Trophoblast cell (in vitro differentiated cells and primary cell): Measurements from ENCODE around the gene GSX2.

ENCODE experiments used
- DNase-seq, 2 donors: peaks; one replicate each; pipeline ENCODE4 v3.0.0-alpha.2; 2016
- H2AFZ ChIP-seq: 2 replicates; pipeline ENCODE4 v1.6.1; 2013; ENCODE audit warnings: low read length, moderate library complexity, mild to moderate bottlenecking; ENCODE audit not compliant: insufficient read depth, poor library complexity
- H2AK5ac ChIP-seq: 2 replicates; pipeline ENCODE4 v1.6.1; 2013; ENCODE audit warnings: mild to moderate bottlenecking, low read length
- H2BK120ac ChIP-seq: 2 replicates; pipeline ENCODE4 v1.6.1; 2013; ENCODE audit warnings: low read length, mild to moderate bottlenecking, moderate library complexity; ENCODE audit not compliant: insufficient read depth, poor library complexity
- H2BK12ac ChIP-seq: 2 replicates; pipeline ENCODE4 v1.6.1; 2013; ENCODE audit warnings: mild to moderate bottlenecking, low read length, moderate library complexity
- H2BK5ac ChIP-seq: 2 replicates; pipeline ENCODE4 v1.6.1; 2013; ENCODE audit warnings: low read length, low read depth, moderate library complexity, mild to moderate bottlenecking; ENCODE audit not compliant: poor library complexity
- H3K14ac ChIP-seq: 2 replicates; pipeline ENCODE4 v1.6.1; 2013; ENCODE audit warnings: mild to moderate bottlenecking, low read length
- H3K18ac ChIP-seq: 2 replicates; pipeline ENCODE4 v1.6.1; 2013; ENCODE audit warnings: mild to moderate bottlenecking, low read length
- H3K23ac ChIP-seq: 2 replicates; pipeline ENCODE4 v1.6.1; 2013; ENCODE audit warnings: low read length
- H3K27ac ChIP-seq: 2 replicates; pipeline ENCODE4 v1.5.1; 2013; ENCODE audit warnings: low read depth, mild to moderate bottlenecking, inconsistent platforms, low read length, moderate library complexity
- H3K27me3 ChIP-seq: 2 replicates; pipeline ENCODE4 v1.6.1; 2013; ENCODE audit warnings: inconsistent platforms, mild to moderate bottlenecking, low read length, moderate library complexity; ENCODE audit not compliant: insufficient read depth
- H3K36me3 ChIP-seq, 2 experiments: 1 replicate in 1 of 2; 2 replicates in 1 of 2; pipeline ENCODE4 v1.6.1; 2013; ENCODE audit warnings: low read length in 2 of 2, mild to moderate bottlenecking in 2 of 2, moderate library complexity in 1 of 2; ENCODE audit not compliant: insufficient read depth in 2 of 2, control insufficient read depth in 1 of 2
- H3K4ac ChIP-seq: 2 replicates; pipeline ENCODE4 v1.6.1; 2013; ENCODE audit warnings: low read depth, mild to moderate bottlenecking, low read length, moderate library complexity
- H3K4me1 ChIP-seq, 2 experiments: 1 replicate in 1 of 2; 2 replicates in 1 of 2; pipeline ENCODE4 v1.6.1; 2013; ENCODE audit warnings: low read length in 2 of 2, mild to moderate bottlenecking in 2 of 2, moderate library complexity in 1 of 2; ENCODE audit not compliant: insufficient read depth in 2 of 2, control insufficient read depth in 1 of 2
- H3K4me2 ChIP-seq: 2 replicates; pipeline ENCODE4 v1.6.1; 2013; ENCODE audit warnings: inconsistent platforms, mild to moderate bottlenecking, low read length, moderate library complexity
- H3K4me3 ChIP-seq: 2 replicates; pipeline ENCODE4 v1.5.1; 2013; ENCODE audit warnings: mild to moderate bottlenecking, low read depth, low read length, inconsistent platforms
- H3K79me1 ChIP-seq: one replicate; pipeline ENCODE4 v1.6.1; 2013; ENCODE audit warnings: low read length
- H3K79me2 ChIP-seq: 2 replicates; pipeline ENCODE4 v1.6.1; 2013; ENCODE audit warnings: low read length, mild to moderate bottlenecking; ENCODE audit not compliant: control insufficient read depth, insufficient read depth, poor library complexity
- H3K9ac ChIP-seq: 2 replicates; pipeline ENCODE4 v1.6.1; 2013; ENCODE audit warnings: mild to moderate bottlenecking, low read length
- H3K9me3 ChIP-seq: 2 replicates; pipeline ENCODE4 v1.6.1; 2013; ENCODE audit warnings: low read depth, mild to moderate bottlenecking, control low read depth, inconsistent platforms, low read length; ENCODE audit not compliant: insufficient read depth
- H4K12ac ChIP-seq: 2 replicates; pipeline ENCODE4 v1.6.1; 2013; ENCODE audit warnings: low read depth, mild to moderate bottlenecking, low read length, moderate library complexity
- H4K8ac ChIP-seq: 2 replicates; pipeline ENCODE4 v1.6.1; 2013; ENCODE audit warnings: low read depth, mild to moderate bottlenecking, low read length, moderate library complexity
- H4K91ac ChIP-seq: one replicate; pipeline ENCODE4 v1.6.1; 2013; ENCODE audit warnings: low read depth, mild to moderate bottlenecking, low read length, moderate library complexity
- WGBS: extraction: QIAGEN DNeasy Blood & Tissue Kit; methylation state at CpG from one replicate; pipeline ENCODE4 v1.1.7; 2013; ENCODE audit warnings: missing lambda C conversion rate; ENCODE audit not compliant: insufficient read length, insufficient coverage; ENCODE audit errors: extremely low coverage; 5-methylcytosine and 5-hydroxymethylcytosine counted together

GSX2 gene

DNA sequence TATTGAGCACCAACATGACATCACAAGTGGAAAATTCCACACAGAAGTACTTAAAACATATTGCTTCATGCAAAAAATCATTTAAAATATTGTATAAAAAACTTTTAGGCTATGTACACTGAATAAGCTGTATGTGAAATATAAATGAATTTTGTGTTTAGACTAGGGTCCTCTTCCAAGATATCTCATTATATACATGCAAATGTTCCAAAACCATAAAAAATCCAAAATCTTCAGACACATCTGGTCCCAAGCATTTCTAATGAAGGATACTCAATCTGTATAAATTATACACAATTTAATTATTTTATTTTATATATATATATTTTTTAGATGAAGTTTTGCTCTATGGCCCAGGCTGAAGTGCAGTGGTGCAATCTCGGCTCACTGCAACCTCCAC lies 10.1 kb upstream of the GSX2 start:
- no peak overlapping the region for H4K12ac ChIP-seq
- no peak overlapping the region for H4K91ac ChIP-seq
- H3K4me2 ChIP-seq, result no peak overlapping the region
- H3K4ac ChIP-seq, result no peak overlapping the region
- H3K79me2 ChIP-seq, result no peaks in the 10 kb centered on the region
- no peaks in the 10 kb centered on the region for H3K36me3 ChIP-seq
- peaks cover 7% of the 10 kb centered on the region for H3K79me1 ChIP-seq
- no peak overlapping the region for H2AFZ ChIP-seq
- no peak overlapping the region for H2BK12ac ChIP-seq
- H3K23ac ChIP-seq, result no peak overlapping the region
- H4K8ac ChIP-seq, result no peak overlapping the region
- DNase-seq, result no peak
- WGBS, result no CpG with 5 or more reads among the region's 1 CpG
- H2BK5ac ChIP-seq, result no peak overlapping the region
- peaks cover 6 to 8% of the 10 kb centered on the region in 2 experiments for H3K4me1 ChIP-seq
- no peak overlapping the region for H2AK5ac ChIP-seq
- no peaks in the 10 kb centered on the region for H3K9me3 ChIP-seq
- H3K27ac ChIP-seq, result no peak overlapping the region
- no peak overlapping the region for H3K4me3 ChIP-seq
- H3K14ac ChIP-seq, result no peak overlapping the region
- H3K9ac ChIP-seq, result no peak overlapping the region
- H3K18ac ChIP-seq, result no peak overlapping the region
- H2BK120ac ChIP-seq, result no peak overlapping the region
- H3K27me3 ChIP-seq, result peaks cover 24% of the 10 kb centered on the region

DNA sequence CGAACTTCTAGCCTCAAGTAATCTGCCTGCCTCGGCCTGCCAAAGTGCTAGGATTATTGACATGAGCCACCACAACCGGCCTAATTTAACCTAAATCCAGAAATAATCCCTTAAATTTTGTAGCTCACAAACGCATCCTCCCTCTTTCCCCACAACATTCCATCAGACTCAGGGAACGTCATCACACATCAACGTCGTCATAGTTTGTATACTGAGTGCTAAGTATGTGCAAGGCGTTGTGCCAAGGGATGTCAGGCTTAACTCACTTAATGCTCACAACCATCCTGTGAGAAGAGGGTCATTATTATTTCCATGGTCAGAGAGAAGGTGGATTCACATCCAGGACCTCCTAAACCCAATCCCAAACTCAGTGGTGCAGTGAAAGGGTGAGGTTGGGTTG lies 9.6 kb upstream of the GSX2 start:
- H3K9ac ChIP-seq, result no peak overlapping the region

GRCh38 chr4:54090804-54091623 lies 8.9 kb upstream of the GSX2 start:
- H2BK120ac ChIP-seq, result no peak overlapping the region
- no peaks in the 10 kb centered on the region for H3K9me3 ChIP-seq
- H3K36me3 ChIP-seq, result no peaks in the 10 kb centered on the region
- H2AK5ac ChIP-seq, result no peak overlapping the region
- peaks cover 6 to 10% of the 10 kb centered on the region in 2 experiments for H3K4me1 ChIP-seq
- peaks cover 32% of the 10 kb centered on the region for H3K27me3 ChIP-seq
- H3K4me3 ChIP-seq, result peak overlapping the region; percentile 32
- H3K79me1 ChIP-seq, result peaks cover 7% of the 10 kb centered on the region
- no peak overlapping the region for H3K18ac ChIP-seq
- peak in 1 of 2 donors; percentile 23 for DNase-seq
- no CpG with 5 or more reads among the region's 27 CpGs for WGBS
- no peak overlapping the region for H3K27ac ChIP-seq
- no peak overlapping the region for H3K14ac ChIP-seq
- no peak overlapping the region for H3K23ac ChIP-seq
- H4K91ac ChIP-seq, result no peak overlapping the region
- no peak overlapping the region for H2BK12ac ChIP-seq
- H3K4ac ChIP-seq, result no peak overlapping the region
- H3K79me2 ChIP-seq, result no peaks in the 10 kb centered on the region
- no peak overlapping the region for H3K9ac ChIP-seq
- no peak overlapping the region for H4K12ac ChIP-seq
- H2BK5ac ChIP-seq, result no peak overlapping the region
- peak overlapping the region; percentile 73 for H3K4me2 ChIP-seq
- H4K8ac ChIP-seq, result no peak overlapping the region
- H2AFZ ChIP-seq, result peak overlapping the region; percentile 15

More for the DNA sequence above, 9.6 kb upstream of the GSX2 start:
- 100% methylated on average over 1 of the region's 8 CpGs for WGBS
- no peak overlapping the region for H2AK5ac ChIP-seq
- H3K79me1 ChIP-seq, result peaks cover 7% of the 10 kb centered on the region
- H3K9me3 ChIP-seq, result no peaks in the 10 kb centered on the region
- DNase-seq, result no peak
- H3K36me3 ChIP-seq, result no peaks in the 10 kb centered on the region
- H2BK5ac ChIP-seq, result no peak overlapping the region
- no peak overlapping the region for H3K4ac ChIP-seq
- H3K27me3 ChIP-seq, result peaks cover 29% of the 10 kb centered on the region
- no peaks in the 10 kb centered on the region for H3K79me2 ChIP-seq
- no peak overlapping the region for H2BK12ac ChIP-seq
- H4K8ac ChIP-seq, result no peak overlapping the region
- H3K23ac ChIP-seq, result no peak overlapping the region
- no peak overlapping the region for H3K4me2 ChIP-seq
- H3K27ac ChIP-seq, result no peak overlapping the region
- no peak overlapping the region for H3K14ac ChIP-seq
- H3K4me1 ChIP-seq, result peaks cover 6 to 9% of the 10 kb centered on the region in 2 experiments
- H3K18ac ChIP-seq, result no peak overlapping the region
- no peak overlapping the region for H4K12ac ChIP-seq
- no peak overlapping the region for H4K91ac ChIP-seq
- H2BK120ac ChIP-seq, result no peak overlapping the region
- H2AFZ ChIP-seq, result no peak overlapping the region
- no peak overlapping the region for H3K4me3 ChIP-seq

DNA sequence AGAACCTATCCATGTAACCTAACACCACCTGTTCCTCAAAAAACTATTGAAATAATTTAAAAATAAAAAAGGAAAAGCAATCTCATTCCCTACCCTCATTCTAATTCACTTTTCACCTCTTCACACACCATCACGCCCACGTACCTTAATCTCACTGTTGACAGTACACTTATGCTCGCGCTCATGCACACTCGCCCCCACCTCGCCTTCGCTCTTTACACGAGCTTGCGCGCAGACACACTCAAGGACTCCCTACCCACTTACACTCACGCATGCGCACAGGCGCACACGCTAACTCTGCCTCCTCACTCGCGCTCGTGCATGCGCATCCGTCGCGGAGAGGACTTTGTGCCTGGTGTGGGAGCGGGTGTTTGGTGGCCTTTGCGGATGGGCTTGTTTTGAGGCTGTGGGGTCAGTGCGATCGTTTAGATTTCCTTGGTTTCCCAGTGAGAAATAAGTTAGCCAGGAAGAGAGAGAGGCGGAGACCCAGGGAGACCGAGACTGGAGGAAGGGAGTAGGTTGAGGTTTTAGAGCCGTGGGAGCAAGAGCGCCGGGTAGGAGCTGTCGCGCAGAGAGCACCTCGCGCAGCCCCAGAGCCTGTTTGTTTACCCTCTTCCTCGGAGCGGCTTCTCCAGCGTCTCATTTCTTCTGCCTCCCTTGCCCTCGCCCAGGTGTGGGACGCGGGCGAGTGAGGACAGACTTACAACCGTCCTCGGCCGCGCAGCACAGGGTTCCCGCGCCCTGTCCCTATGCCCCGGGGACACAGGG lies 8.1 kb upstream of the GSX2 start:
- peak overlapping the region; percentile 32 for H2AFZ ChIP-seq
- H2BK120ac ChIP-seq, result peak overlapping the region; percentile 40
- peak overlapping the region; percentile 16 for H4K91ac ChIP-seq
- H3K18ac ChIP-seq, result peak overlapping the region; percentile 51
- no peaks in the 10 kb centered on the region for H3K36me3 ChIP-seq
- H2AK5ac ChIP-seq, result no peak overlapping the region
- H3K4me3 ChIP-seq, result peak overlapping the region; percentile 31
- H2BK5ac ChIP-seq, result no peak overlapping the region
- peak overlapping the region; percentile 0 for H3K9ac ChIP-seq
- H3K79me2 ChIP-seq, result no peaks in the 10 kb centered on the region
- peaks cover 9% of the 10 kb centered on the region for H3K79me1 ChIP-seq
- peaks cover 40% of the 10 kb centered on the region for H3K27me3 ChIP-seq
- H3K9me3 ChIP-seq, result no peaks in the 10 kb centered on the region
- H3K14ac ChIP-seq, result peak overlapping the region; percentile 45
- H4K8ac ChIP-seq, result peak overlapping the region; percentile 68
- H3K4me2 ChIP-seq, result peak overlapping the region; percentile 73
- no peak overlapping the region for H3K23ac ChIP-seq
- no peak overlapping the region for H4K12ac ChIP-seq
- no peak overlapping the region for H3K27ac ChIP-seq
- peak; percentile 51 to 79 for DNase-seq
- no CpG with 5 or more reads among the region's 48 CpGs for WGBS
- H2BK12ac ChIP-seq, result peak overlapping the region; percentile 41
- no peak overlapping the region for H3K4ac ChIP-seq
- peaks cover 8 to 10% of the 10 kb centered on the region in 2 experiments for H3K4me1 ChIP-seq
